Measurements from ENCODE around the gene GNG11. TPM values are rescaled to one million over a fixed set of nuclear protein-coding genes. Genes with fewer than 3 reads are reported as not detected.

The GNG11 gene
- total RNA-seq, 1 experiment from 2014 or later, result not detected

- BruUV-seq (replicated peaks), result no TSS peak
- DNase-seq (ENCODE audit: low read depth, low spot score) (no peak), ATAC-seq (no peak)
- no peak overlapping the region for H3K9ac ChIP-seq (ENCODE audit: low read length)
- TF ChIP-seq TCF7L2 (IDR thresholded peaks at IDR 0.05; ENCODE audit: borderline replicate concordance, extremely low read depth, insufficient read depth, insufficient read length) (no peak), RAD21 (IDR thresholded peaks at IDR 0.05; ENCODE audit: low read depth) (no peak), ZFX (IDR thresholded peaks at IDR 0.05) (no peak), CEBPB (IDR thresholded peaks at IDR 0.05; ENCODE audit: low read depth) (no peak), SP1 (IDR thresholded peaks at IDR 0.05; ENCODE audit: low read depth) (no peak), ZBTB33 (IDR thresholded peaks at IDR 0.05; ENCODE audit: extremely low read depth, insufficient replicate concordance, low read length) (no peak)
- no peaks in the 10 kb centered on the region for H4K20me1 ChIP-seq (ENCODE audit: insufficient read depth)
- no peaks in the 10 kb centered on the region for H3K4me1 ChIP-seq (ENCODE audit: control insufficient read depth in 1 of 2, insufficient read depth in 2 of 2, low read length in 2 of 2)
- intact Hi-C loops (cut with micrococcal nuclease), result no loop called here
- no peaks in the 10 kb centered on the region for H3K9me2 ChIP-seq (ENCODE audit: insufficient read depth)
- H3K36me3 ChIP-seq (ENCODE audit: control insufficient read depth in 1 of 2, insufficient read depth in 2 of 2, low read length in 2 of 2), result no peaks in the 10 kb centered on the region
- no peak overlapping the region for H3K27ac ChIP-seq (ENCODE audit: low read depth, low read length)
- no peaks in the 10 kb centered on the region for H3K27me3 ChIP-seq (ENCODE audit: insufficient read depth, low read length)
- no peaks in the 10 kb centered on the region for H3K9me3 ChIP-seq (ENCODE audit: control insufficient read depth in 1 of 2, insufficient read depth in 1 of 2, low read depth in 1 of 2, low read length in 2 of 2)
- H3K4me2 ChIP-seq (ENCODE audit: low read length), result no peak overlapping the region
- no peak overlapping the region for H2AFZ ChIP-seq (ENCODE audit: low read depth, low read length, poor library complexity, severe bottlenecking)
- H3K4me3 ChIP-seq (replicated peaks in 1 of 2; ENCODE audit: low read depth in 1 of 2, low read length in 2 of 2), result no peak overlapping the region
- ChIA-PET CTCF (no interaction called here), RAD21 (ENCODE audit: low non-redundant PET in 1 of 2, low total read pairs in 2 of 2, uncharacterized antibody in 2 of 2, unreplicated experiment in 2 of 2) (no interaction called here), POLR2A (no interaction called here)
- H3K79me2 ChIP-seq (ENCODE audit: insufficient read depth, low read length), result no peaks in the 10 kb centered on the region
Observed at GRCh38 chr7:93943816-93944540, 22.4 kb downstream of the GNG11 start.

GRCh38 chr7:93944673-93945072 is 23.1 kb downstream of the GNG11 start:
- H3K36me3 ChIP-seq (ENCODE audit: control insufficient read depth in 1 of 2, insufficient read depth in 2 of 2, low read length in 2 of 2), result no peaks in the 10 kb centered on the region
- H3K9me2 ChIP-seq (ENCODE audit: insufficient read depth), result no peaks in the 10 kb centered on the region
- H3K9ac ChIP-seq (ENCODE audit: low read length), result no peak overlapping the region
- CTCF ChIA-PET, result no interaction called here
- no peaks in the 10 kb centered on the region for H3K4me1 ChIP-seq (ENCODE audit: control insufficient read depth in 1 of 2, insufficient read depth in 2 of 2, low read length in 2 of 2)
- DNase-seq (ENCODE audit: low read depth, low spot score) (no peak), ATAC-seq (no peak)
- H2AFZ ChIP-seq (ENCODE audit: low read depth, low read length, poor library complexity, severe bottlenecking), result no peak overlapping the region
- intact Hi-C loops (cut with micrococcal nuclease), result no loop called here
- RAD21 ChIA-PET (ENCODE audit: low non-redundant PET in 1 of 2, low total read pairs in 2 of 2, uncharacterized antibody in 2 of 2, unreplicated experiment in 2 of 2), result no interaction called here
- H3K27me3 ChIP-seq (ENCODE audit: insufficient read depth, low read length), result no peaks in the 10 kb centered on the region
- H3K79me2 ChIP-seq (ENCODE audit: insufficient read depth, low read length), result no peaks in the 10 kb centered on the region
- no peaks in the 10 kb centered on the region for H3K9me3 ChIP-seq (ENCODE audit: control insufficient read depth in 1 of 2, insufficient read depth in 1 of 2, low read depth in 1 of 2, low read length in 2 of 2)
- no peaks in the 10 kb centered on the region for H4K20me1 ChIP-seq (ENCODE audit: insufficient read depth)
- H3K4me3 ChIP-seq (replicated peaks in 1 of 2; ENCODE audit: low read depth in 1 of 2, low read length in 2 of 2), result no peak overlapping the region
- no peak overlapping the region for H3K27ac ChIP-seq (ENCODE audit: low read depth, low read length)
- POLR2A ChIA-PET, result no interaction called here
- BruUV-seq (replicated peaks), result no TSS peak
- H3K4me2 ChIP-seq (ENCODE audit: low read length), result no peak overlapping the region
- TF ChIP-seq POLR2AphosphoS5 (IDR thresholded peaks at IDR 0.05; ENCODE audit: low read depth, low read length), result no peak
- no peak for TF ChIP-seq ZFX (IDR thresholded peaks at IDR 0.05)
- no peak for TF ChIP-seq ATF3 (IDR thresholded peaks at IDR 0.05)
- TF ChIP-seq CEBPB (IDR thresholded peaks at IDR 0.05; ENCODE audit: low read depth), result no peak
- no peak for TF ChIP-seq EZH2 (IDR thresholded peaks at IDR 0.05)
- no peak for TF ChIP-seq CTCF (IDR thresholded peaks at IDR 0.05 in 2 of 3, conservative IDR thresholded peaks at IDR 0.05 in 1 of 3; ENCODE audit: borderline replicate concordance in 1 of 3, insufficient read depth in 1 of 3, low read depth in 2 of 3, low read length in 2 of 3)
- TF ChIP-seq ZBTB33 (IDR thresholded peaks at IDR 0.05; ENCODE audit: extremely low read depth, insufficient replicate concordance, low read length), result no peak
- TF ChIP-seq EGR1 (IDR thresholded peaks at IDR 0.05; ENCODE audit: low read depth), result no peak

Data from HCT116 (cell line).